Type B pancreatic cell (in vitro differentiated cells): ENCODE measurements around the gene XRCC4. TPM values are rescaled to one million over a fixed set of nuclear protein-coding genes. Genes with fewer than 3 reads are reported as not detected.

Experiments
- DNase-seq: peaks from one replicate; pipeline ENCODE4 v3.0.0; 2021; ENCODE audit warnings: mixed read lengths; ENCODE audit not compliant: unreplicated experiment; ENCODE audit errors: extremely low spot score
- H3K27ac Mint-ChIP-seq: 2 replicates; pipeline ENCODE4 v1.8.0; 2021; ENCODE audit warnings: mild to moderate bottlenecking, mixed read lengths
- H3K27me3 Mint-ChIP-seq: 2 replicates; pipeline ENCODE4 v1.8.0; 2021; ENCODE audit warnings: mixed read lengths
- H3K36me3 Mint-ChIP-seq: 2 replicates; pipeline ENCODE4 v1.8.0; 2021; ENCODE audit warnings: mixed read lengths
- H3K4me1 Mint-ChIP-seq: one replicate; pipeline ENCODE4 v1.8.0; 2021; ENCODE audit warnings: mixed read lengths; ENCODE audit not compliant: unreplicated experiment
- H3K4me3 Mint-ChIP-seq: 2 replicates; pipeline ENCODE4 v1.8.0; 2021; ENCODE audit warnings: mild to moderate bottlenecking, mixed read lengths
- H3K9me3 Mint-ChIP-seq: 2 replicates; pipeline ENCODE4 v1.8.0; 2021; ENCODE audit warnings: mixed read lengths
- CTCF ChIP-seq: fragments of 200-600 bp; sonication (generic); conservative IDR thresholded peaks from 2 replicates; pipeline ENCODE4 v1.5.0; 2021; ENCODE audit warnings: antibody characterized with exemption, mild to moderate bottlenecking
- total RNA-seq: library from RNA; stranded (reverse); gene quantifications from 2 replicates; pipeline ENCODE4 v1.2.1, GENCODE V29; 2021; ENCODE audit warnings: low replicate concordance

The XRCC4 gene
- total RNA-seq, 1 donor from 2014 or later = 7.4 TPM

GRCh38 chr5:83179966-83180365, 102.6 kb downstream of the XRCC4 start:
- Mint-ChIP-seq H3K4me1 (no peaks in the 10 kb centered on the region), H3K27me3 (no peaks in the 10 kb centered on the region), H3K9me3 (no peaks in the 10 kb centered on the region), H3K27ac (no peak overlapping the region), H3K4me3 (no peak overlapping the region), H3K36me3 (no peaks in the 10 kb centered on the region)
- DNase-seq = no peak
- TF ChIP-seq CTCF = no peak

- no peak for DNase-seq
- peaks cover 6% of the 10 kb centered on the region for H3K9me3 Mint-ChIP-seq
- no peaks in the 10 kb centered on the region for H3K27me3 Mint-ChIP-seq
- H3K4me3 Mint-ChIP-seq = no peak overlapping the region
- H3K27ac Mint-ChIP-seq = no peak overlapping the region
- no peaks in the 10 kb centered on the region for H3K36me3 Mint-ChIP-seq
- no peaks in the 10 kb centered on the region for H3K4me1 Mint-ChIP-seq
- TF ChIP-seq CTCF = no peak
Observed at GRCh38 chr5:83184534-83184933, 107.2 kb downstream of the XRCC4 start.

- TF ChIP-seq CTCF = no peak
Observed at GRCh38 chr5:83192947-83193346, 115.6 kb downstream of the XRCC4 start.

GRCh38 chr5:83197326-83197967, 120.1 kb downstream of the XRCC4 start:
- no peak for DNase-seq
- Mint-ChIP-seq H3K27ac (no peak overlapping the region), H3K27me3 (no peaks in the 10 kb centered on the region), H3K4me1 (peaks cover 5% of the 10 kb centered on the region), H3K36me3 (no peaks in the 10 kb centered on the region), H3K9me3 (no peaks in the 10 kb centered on the region), H3K4me3 (no peak overlapping the region)
- TF ChIP-seq CTCF = no peak

More at GRCh38 chr5:83192947-83193346, 115.6 kb downstream of the XRCC4 start:
- H3K27ac Mint-ChIP-seq = no peak overlapping the region
- H3K4me1 Mint-ChIP-seq = peaks cover 5% of the 10 kb centered on the region
- H3K27me3 Mint-ChIP-seq = no peaks in the 10 kb centered on the region
- no peak for DNase-seq
- no peaks in the 10 kb centered on the region for H3K9me3 Mint-ChIP-seq
- no peaks in the 10 kb centered on the region for H3K36me3 Mint-ChIP-seq
- no peak overlapping the region for H3K4me3 Mint-ChIP-seq

GRCh38 chr5:83199126-83199525, 121.8 kb downstream of the XRCC4 start:
- H3K9me3 Mint-ChIP-seq = no peaks in the 10 kb centered on the region
- no peak for DNase-seq

More at GRCh38 chr5:83199126-83199525, 121.8 kb downstream of the XRCC4 start:
- H3K4me3 Mint-ChIP-seq = no peak overlapping the region
- no peak for TF ChIP-seq CTCF
- H3K27ac Mint-ChIP-seq = no peak overlapping the region
- H3K4me1 Mint-ChIP-seq = peaks cover 5% of the 10 kb centered on the region
- no peaks in the 10 kb centered on the region for H3K36me3 Mint-ChIP-seq
- H3K27me3 Mint-ChIP-seq = no peaks in the 10 kb centered on the region
